Astrocyte (in vitro differentiated cells and primary cell): Measurements from ENCODE around the gene CDC14B.

ENCODE experiments used
- EZH2 ChIP-seq: IDR thresholded peaks from 2 replicates; pipeline ENCODE4 v1.6.1; 2012; ENCODE audit warnings: mild to moderate bottlenecking, low read length, inconsistent platforms; ENCODE audit not compliant: insufficient read depth
- TF ChIP-seq, protein P1 (sequence below): IDR thresholded peaks from 2 replicates; pipeline ENCODE4 v1.5.1; 2011; ENCODE audit warnings: low read depth, mild to moderate bottlenecking, inconsistent platforms, low read length, moderate library complexity; ENCODE audit not compliant: insufficient read depth

DNA sequence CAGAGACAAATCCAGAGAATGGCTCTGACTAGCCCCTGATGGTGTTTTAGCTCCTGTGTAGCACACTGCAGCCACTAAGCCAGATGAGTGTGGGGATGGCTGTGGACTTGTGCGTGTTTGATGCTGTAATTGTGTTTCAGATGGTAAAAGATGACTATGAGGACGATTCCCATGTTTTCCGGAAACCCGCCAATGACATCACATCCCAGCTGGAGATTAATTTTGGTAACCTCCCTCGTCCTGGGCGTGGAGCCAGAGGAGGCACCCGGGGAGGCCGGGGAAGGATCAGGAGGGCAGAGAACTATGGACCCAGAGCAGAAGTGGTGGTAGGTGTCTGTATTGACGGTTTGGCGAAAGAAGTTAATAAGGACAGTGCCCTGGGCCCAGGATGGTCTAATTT lies 131.7 kb downstream of the CDC14B start:
- TF ChIP-seq, protein P1, sequence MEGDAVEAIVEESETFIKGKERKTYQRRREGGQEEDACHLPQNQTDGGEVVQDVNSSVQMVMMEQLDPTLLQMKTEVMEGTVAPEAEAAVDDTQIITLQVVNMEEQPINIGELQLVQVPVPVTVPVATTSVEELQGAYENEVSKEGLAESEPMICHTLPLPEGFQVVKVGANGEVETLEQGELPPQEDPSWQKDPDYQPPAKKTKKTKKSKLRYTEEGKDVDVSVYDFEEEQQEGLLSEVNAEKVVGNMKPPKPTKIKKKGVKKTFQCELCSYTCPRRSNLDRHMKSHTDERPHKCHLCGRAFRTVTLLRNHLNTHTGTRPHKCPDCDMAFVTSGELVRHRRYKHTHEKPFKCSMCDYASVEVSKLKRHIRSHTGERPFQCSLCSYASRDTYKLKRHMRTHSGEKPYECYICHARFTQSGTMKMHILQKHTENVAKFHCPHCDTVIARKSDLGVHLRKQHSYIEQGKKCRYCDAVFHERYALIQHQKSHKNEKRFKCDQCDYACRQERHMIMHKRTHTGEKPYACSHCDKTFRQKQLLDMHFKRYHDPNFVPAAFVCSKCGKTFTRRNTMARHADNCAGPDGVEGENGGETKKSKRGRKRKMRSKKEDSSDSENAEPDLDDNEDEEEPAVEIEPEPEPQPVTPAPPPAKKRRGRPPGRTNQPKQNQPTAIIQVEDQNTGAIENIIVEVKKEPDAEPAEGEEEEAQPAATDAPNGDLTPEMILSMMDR = no peak
- TF ChIP-seq EZH2 = no peak
